ENCODE data around the gene POMT1.

Gene POMT1

GRCh38 chr9:131511880-131512279 is 9.2 kb downstream of the POMT1 start:
- TF ChIP-seq TEAD4 (IDR thresholded peaks at IDR 0.05) (no peak), CEBPB (IDR thresholded peaks at IDR 0.05) (no peak), CREB1 (IDR thresholded peaks at IDR 0.05; ENCODE audit: low read depth) (no peak), EP300 (IDR thresholded peaks at IDR 0.05; ENCODE audit: borderline replicate concordance) (no peak), FOXM1 (IDR thresholded peaks at IDR 0.05; ENCODE audit: borderline replicate concordance, low read depth) (no peak), NFIC (IDR thresholded peaks at IDR 0.05) (no peak), USF1 (IDR thresholded peaks at IDR 0.05) (no peak), REST (IDR thresholded peaks at IDR 0.05; ENCODE audit: low read depth) (no peak), YY1 (IDR thresholded peaks at IDR 0.05; ENCODE audit: low read depth) (no peak), MAX (IDR thresholded peaks at IDR 0.05) (no peak), TAF1 (IDR thresholded peaks at IDR 0.05; ENCODE audit: low read depth) (no peak), ZBTB7A (IDR thresholded peaks at IDR 0.05; ENCODE audit: low read depth) (no peak)

- TF ChIP-seq YY1 (IDR thresholded peaks at IDR 0.05; ENCODE audit: low read depth) (no peak), TEAD4 (IDR thresholded peaks at IDR 0.05) (no peak), USF1 (IDR thresholded peaks at IDR 0.05) (no peak), FOXM1 (IDR thresholded peaks at IDR 0.05; ENCODE audit: borderline replicate concordance, low read depth) (no peak), TCF12 (IDR thresholded peaks at IDR 0.05; ENCODE audit: low read depth) (no peak), CREB1 (IDR thresholded peaks at IDR 0.05; ENCODE audit: low read depth) (no peak)
Observed at GRCh38 chr9:131513177-131513576, 10.5 kb downstream of the POMT1 start.

GRCh38 chr9:131516100-131516499 is 13.4 kb downstream of the POMT1 start:
- TF ChIP-seq RAD21 (IDR thresholded peaks at IDR 0.05; ENCODE audit: low read depth) (no peak), REST (IDR thresholded peaks at IDR 0.05; ENCODE audit: low read depth) (no peak), TCF12 (IDR thresholded peaks at IDR 0.05; ENCODE audit: low read depth) (no peak), YY1 (IDR thresholded peaks at IDR 0.05; ENCODE audit: low read depth) (no peak), NFIC (IDR thresholded peaks at IDR 0.05) (no peak), CEBPB (IDR thresholded peaks at IDR 0.05) (no peak), USF1 (IDR thresholded peaks at IDR 0.05) (no peak), MAX (IDR thresholded peaks at IDR 0.05) (no peak), EGR1 (IDR thresholded peaks at IDR 0.05) (no peak), CREB1 (IDR thresholded peaks at IDR 0.05; ENCODE audit: low read depth) (no peak), ZBTB7A (IDR thresholded peaks at IDR 0.05; ENCODE audit: low read depth) (no peak), EP300 (IDR thresholded peaks at IDR 0.05; ENCODE audit: borderline replicate concordance) (no peak), FOXM1 (IDR thresholded peaks at IDR 0.05; ENCODE audit: borderline replicate concordance, low read depth) (no peak), TEAD4 (IDR thresholded peaks at IDR 0.05) (no peak), TAF1 (IDR thresholded peaks at IDR 0.05; ENCODE audit: low read depth) (no peak)

- TF ChIP-seq EGR1 (IDR thresholded peaks at IDR 0.05) (no peak), CEBPB (IDR thresholded peaks at IDR 0.05) (no peak), USF1 (IDR thresholded peaks at IDR 0.05) (no peak), ZBTB7A (IDR thresholded peaks at IDR 0.05; ENCODE audit: low read depth) (no peak), FOXM1 (IDR thresholded peaks at IDR 0.05; ENCODE audit: borderline replicate concordance, low read depth) (no peak), NFIC (IDR thresholded peaks at IDR 0.05) (no peak), TCF12 (IDR thresholded peaks at IDR 0.05; ENCODE audit: low read depth) (no peak), TAF1 (IDR thresholded peaks at IDR 0.05; ENCODE audit: low read depth) (no peak), CREB1 (IDR thresholded peaks at IDR 0.05; ENCODE audit: low read depth) (no peak), RAD21 (IDR thresholded peaks at IDR 0.05; ENCODE audit: low read depth) (no peak), TEAD4 (IDR thresholded peaks at IDR 0.05) (no peak), REST (IDR thresholded peaks at IDR 0.05; ENCODE audit: low read depth) (no peak), MAX (IDR thresholded peaks at IDR 0.05) (no peak), EP300 (IDR thresholded peaks at IDR 0.05; ENCODE audit: borderline replicate concordance) (no peak), YY1 (IDR thresholded peaks at IDR 0.05; ENCODE audit: low read depth) (no peak)
Observed at GRCh38 chr9:131516930-131517329, 14.2 kb downstream of the POMT1 start.

Measured in Ishikawa (cell line).